Gastrocnemius medialis (tissue), 4 donors: ENCODE results near the gene CTBP1.

Experiments
- POLR2A ChIP-seq, 2 donors: fragments of 450-650 bp; IDR thresholded peaks; one replicate each; pipeline ENCODE4 v1.6.1; 2017; ENCODE audit warnings: antibody characterized with exemption in 2 of 2, mild to moderate bottlenecking in 2 of 2, moderate library complexity in 2 of 2
- TF ChIP-seq, protein P1 (sequence below), 5 experiments: fragments of 450-650 bp in 3 of 5; fragments of 200-600 bp in 2 of 5; sonication (generic) in 2 of 5; IDR thresholded peaks in 4 of 5; conservative IDR thresholded peaks in 1 of 5; 1 replicate in 4 of 5; 2 replicates in 1 of 5; pipeline ENCODE4 v1.5.1; 2016 to 2019; ENCODE audit warnings: antibody characterized with exemption in 5 of 5, mild to moderate bottlenecking in 3 of 5, moderate library complexity in 3 of 5

DNA sequence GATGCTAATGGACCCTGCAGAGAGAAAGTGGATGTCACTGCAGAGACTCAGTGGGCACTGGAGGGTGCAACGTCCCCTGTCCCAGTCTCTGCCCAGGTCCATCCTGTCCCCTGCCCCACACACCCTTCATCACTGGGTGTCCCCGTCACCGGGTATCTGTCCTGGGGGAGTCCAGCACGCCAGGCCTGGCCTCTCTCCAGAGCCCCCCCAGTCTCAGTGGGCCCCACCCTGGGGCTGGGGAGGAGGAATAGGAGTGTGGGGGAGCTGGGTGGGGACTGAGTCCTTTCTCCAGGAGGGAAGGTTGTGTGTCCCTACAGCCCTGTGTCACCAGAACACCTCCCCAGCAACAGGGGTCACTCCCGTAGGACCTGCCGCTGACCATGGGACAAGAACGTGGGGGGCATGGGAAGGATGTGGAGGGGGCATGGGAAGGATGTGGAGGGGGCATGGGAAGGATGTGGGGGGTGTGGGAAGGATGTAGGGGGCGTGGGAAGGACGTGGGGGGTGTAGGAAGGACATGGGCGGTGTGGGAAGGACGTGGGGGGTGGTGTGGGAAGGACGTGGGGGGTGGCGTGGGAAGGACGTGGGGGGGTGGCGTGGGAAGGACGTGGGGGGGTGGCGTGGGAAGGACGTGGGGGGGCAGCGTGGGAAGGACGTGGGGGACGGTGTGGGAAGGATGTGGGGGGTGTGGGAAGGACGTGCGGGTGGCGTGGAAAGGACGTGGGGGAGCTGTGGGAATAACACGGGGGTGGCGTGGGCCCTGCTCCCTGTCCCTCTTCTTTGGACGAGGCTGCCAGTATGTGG lies 55.5 kb downstream of the CTBP1 start:
- TF ChIP-seq, protein P1, sequence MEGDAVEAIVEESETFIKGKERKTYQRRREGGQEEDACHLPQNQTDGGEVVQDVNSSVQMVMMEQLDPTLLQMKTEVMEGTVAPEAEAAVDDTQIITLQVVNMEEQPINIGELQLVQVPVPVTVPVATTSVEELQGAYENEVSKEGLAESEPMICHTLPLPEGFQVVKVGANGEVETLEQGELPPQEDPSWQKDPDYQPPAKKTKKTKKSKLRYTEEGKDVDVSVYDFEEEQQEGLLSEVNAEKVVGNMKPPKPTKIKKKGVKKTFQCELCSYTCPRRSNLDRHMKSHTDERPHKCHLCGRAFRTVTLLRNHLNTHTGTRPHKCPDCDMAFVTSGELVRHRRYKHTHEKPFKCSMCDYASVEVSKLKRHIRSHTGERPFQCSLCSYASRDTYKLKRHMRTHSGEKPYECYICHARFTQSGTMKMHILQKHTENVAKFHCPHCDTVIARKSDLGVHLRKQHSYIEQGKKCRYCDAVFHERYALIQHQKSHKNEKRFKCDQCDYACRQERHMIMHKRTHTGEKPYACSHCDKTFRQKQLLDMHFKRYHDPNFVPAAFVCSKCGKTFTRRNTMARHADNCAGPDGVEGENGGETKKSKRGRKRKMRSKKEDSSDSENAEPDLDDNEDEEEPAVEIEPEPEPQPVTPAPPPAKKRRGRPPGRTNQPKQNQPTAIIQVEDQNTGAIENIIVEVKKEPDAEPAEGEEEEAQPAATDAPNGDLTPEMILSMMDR (IDR thresholded peaks at IDR 0.05 in 4 of 5, conservative IDR thresholded peaks at IDR 0.05 in 1 of 5) = no peak
- no peak for TF ChIP-seq POLR2A (IDR thresholded peaks at IDR 0.05)
